ENCODE results near the gene M1AP.
A peak's percentile ranks its signal among the peaks of the same experiment; 100 is the strongest.
"Not testable (repeated sequence)": the region's sequence is repeated elsewhere in the genome, so short reads cannot be mapped to it uniquely, and the experiment has no call there.

The M1AP gene

DNA sequence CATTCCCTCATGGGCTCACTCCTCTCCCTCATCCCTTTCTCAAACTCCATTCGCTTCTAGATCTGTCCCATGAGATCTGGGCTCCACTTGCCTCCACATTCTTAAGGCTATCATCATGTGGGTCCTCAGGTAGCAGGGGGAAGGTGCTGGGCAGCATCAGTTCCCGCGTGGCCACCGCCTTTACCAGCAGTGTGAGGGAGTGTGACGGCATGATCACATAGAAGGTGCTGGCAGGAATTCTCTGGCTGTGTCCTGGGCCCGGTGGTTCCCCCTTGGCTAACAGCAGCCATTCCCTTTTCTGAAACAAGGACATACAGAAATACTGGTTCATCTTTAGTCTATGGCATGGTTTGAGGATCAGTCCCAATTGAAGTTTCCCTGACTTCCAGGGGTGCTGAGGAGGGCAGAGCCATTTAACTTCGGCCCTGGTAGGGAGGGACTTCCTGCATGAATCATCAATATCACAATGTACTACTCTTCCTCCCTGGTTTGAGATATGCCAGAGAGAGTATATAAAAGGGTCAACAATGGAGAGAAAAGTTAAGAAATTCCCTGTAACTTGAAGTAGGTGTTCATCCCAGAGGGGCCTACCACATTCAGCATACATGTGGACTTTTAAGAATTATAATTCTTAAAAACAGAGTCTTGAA, 85.9 kb downstream of the M1AP start:
- ATAC-seq: no peak

DNA sequence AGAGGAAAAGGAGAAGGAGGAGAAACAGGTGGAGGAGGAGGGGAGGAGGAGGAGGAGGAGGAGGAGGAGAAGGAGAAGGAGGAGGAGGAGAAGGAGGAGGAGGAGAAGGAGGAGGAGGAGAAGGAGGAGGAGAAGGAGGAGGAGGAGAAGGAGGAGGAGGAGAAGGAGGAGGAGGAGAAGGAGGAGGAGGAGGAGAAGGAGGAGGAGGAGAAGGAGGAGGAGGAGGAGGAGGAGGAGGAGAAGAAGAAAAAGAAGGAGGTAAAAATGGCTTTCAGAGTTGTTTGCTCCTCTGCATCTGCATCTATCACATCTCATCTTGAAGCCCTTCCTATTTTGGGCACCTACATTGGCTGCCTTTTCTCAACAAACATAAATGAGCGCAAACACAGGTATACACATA, 87.1 kb downstream of the M1AP start:
- ATAC-seq: not testable (repeated sequence)

DNA sequence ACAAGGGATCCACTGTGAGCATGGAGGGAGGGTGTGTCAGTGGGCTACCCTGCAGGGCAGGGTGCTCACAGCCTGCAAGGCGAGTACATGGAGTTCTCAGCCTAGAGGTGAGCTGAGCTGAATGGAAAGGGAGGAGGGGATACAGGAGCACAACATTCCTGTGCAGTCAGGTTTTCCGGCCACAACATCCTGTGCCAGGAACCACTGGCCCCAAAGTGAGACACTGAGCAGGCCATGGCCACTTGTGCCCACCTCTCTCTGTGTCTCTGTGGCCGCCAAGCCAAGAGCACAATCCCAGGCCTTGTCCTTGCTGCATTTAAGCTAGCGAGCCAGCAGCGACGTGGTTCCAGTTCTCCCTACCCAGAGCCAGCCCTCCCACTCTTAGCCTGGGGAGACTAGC, 87.5 kb downstream of the M1AP start:
- ATAC-seq: no peak

DNA sequence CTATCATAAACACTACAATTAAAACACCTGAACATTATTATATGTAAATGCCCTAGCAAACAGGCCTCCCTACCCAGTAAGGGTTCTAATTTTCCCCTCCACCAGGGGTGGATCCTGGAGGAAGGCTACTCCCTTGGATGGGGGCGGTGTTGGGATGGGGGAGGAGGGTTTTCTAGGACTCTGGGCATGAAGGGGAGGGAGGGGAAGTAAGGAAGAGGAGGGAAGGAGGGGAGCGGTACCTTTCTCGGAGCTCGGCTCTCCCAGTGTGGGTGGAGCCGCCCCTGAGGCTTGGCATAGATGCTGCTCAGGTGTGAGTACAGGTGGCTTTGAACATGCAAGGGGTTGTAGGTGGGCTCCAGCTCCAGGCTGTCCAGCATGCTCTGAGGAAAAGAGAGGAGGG, 88.2 kb downstream of the M1AP start:
- ATAC-seq: no peak

DNA sequence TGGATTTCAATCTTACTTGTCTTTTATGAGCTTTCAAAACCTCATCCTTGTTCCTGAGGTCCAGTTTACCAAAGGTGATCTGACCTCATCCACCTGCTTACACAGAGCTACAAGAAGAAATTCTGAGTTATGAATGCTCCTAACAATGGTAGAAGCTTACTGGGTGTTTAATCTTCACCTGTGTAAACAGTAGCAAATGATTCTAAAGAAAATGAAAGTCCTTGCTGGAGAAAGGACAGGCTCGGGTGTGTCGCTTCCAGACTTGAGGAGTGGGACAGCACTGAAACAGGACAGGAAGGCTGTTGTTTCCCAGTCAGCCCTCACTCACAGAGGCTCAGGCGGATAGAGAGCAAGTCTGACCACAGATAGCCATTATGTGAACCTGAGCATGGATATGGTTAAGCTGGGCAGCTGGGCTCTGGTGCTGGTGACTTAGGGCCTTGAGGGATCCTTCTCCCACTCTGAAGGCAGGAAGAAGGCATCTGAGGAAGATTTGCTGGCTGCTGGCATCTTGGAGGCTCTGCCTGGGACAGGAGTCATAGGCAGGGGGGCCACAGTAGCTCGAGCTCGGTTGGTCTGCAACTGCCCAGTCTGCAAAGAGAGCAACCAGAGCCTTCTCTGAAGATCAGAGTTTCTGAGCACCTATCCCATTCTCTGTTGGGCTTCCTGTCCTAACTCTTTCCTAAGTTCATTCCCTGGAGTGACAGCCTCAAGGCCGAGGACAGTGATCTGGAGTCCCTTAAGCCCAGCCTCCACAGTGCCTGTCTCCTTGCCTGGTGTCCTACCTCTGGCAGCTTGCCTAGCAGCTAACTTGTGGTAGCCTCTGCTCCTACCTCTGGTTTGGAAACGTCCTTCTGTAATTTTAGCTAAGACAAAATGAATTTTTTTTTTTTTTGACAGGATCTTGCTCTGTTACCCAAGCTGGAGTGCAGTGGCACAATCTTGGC, 89.6 kb downstream of the M1AP start:
- no peak for ATAC-seq

DNA sequence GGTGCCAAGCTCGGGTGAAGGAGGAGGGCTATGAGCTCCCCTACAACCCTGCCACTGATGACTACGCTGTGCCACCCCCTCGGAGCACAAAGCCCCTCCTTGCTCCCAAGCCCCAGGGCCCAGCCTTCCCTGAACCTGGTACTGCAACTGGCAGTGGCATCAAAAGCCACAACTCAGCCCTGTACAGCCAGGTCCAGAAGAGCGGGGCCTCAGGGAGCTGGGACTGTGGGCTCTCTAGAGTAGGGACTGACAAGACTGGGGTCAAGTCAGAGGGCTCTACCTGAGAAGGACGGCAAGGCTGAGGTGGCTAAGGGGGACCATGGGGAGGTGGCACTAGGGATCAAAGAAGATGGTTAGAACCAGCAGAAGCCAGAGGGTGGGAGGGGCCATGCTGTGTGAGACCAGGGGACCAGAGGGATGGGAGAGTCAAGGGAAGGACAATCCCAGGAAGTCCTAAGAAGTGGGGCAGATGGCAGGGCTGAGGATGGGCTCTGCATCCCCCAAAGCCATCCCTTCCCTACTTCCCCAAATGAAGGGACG, 91.2 kb downstream of the M1AP start:
- ATAC-seq: no peak

DNA sequence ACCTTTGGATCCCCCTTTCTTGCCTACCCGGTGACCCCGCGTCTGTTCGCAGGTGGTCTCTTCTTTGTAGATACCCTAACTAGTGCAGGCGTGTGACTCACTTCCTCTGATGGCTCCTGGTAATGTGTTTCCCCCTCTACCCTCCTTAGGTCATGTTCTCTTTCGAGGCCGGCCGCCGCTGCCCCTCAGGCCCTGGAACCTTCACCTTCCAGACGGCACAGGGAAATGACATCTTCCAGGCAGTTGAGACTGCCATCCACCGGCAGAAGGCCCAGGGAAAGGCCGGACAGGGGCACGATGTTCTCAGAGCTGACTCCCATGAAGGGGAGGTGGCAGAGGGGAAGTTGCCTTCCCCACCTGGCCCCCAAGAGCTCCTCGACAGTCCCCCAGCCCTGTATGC, 92.0 kb downstream of the M1AP start:
- ATAC-seq: no peak

DNA sequence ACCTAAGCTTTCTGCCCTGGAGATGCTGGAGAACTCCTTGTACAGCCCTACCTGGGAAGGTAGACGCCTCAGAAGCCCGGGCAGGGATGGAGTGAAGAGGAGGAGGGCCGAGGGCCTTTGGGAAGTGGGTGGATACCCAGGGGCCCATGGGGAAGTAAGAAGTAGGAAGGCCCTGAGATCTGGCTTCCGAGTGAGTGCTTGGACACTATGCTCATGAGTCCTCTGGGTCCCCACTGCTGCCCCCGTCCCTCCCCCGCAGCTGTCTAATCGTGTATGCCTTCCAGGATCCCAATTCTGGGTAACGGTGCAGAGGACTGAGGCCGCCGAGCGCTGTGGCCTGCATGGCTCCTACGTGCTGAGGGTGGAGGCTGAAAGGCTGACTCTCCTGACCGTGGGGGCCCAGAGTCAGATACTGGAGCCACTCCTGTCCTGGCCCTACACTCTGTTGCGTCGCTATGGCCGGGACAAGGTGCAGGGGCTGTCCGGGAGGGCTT, 92.5 kb downstream of the M1AP start:
- ATAC-seq: no peak

- peak; percentile 62 to 64 for ATAC-seq
These were observed 93.2 kb downstream of the M1AP start for GRCh38 chr2:74554820-74555531.

DNA sequence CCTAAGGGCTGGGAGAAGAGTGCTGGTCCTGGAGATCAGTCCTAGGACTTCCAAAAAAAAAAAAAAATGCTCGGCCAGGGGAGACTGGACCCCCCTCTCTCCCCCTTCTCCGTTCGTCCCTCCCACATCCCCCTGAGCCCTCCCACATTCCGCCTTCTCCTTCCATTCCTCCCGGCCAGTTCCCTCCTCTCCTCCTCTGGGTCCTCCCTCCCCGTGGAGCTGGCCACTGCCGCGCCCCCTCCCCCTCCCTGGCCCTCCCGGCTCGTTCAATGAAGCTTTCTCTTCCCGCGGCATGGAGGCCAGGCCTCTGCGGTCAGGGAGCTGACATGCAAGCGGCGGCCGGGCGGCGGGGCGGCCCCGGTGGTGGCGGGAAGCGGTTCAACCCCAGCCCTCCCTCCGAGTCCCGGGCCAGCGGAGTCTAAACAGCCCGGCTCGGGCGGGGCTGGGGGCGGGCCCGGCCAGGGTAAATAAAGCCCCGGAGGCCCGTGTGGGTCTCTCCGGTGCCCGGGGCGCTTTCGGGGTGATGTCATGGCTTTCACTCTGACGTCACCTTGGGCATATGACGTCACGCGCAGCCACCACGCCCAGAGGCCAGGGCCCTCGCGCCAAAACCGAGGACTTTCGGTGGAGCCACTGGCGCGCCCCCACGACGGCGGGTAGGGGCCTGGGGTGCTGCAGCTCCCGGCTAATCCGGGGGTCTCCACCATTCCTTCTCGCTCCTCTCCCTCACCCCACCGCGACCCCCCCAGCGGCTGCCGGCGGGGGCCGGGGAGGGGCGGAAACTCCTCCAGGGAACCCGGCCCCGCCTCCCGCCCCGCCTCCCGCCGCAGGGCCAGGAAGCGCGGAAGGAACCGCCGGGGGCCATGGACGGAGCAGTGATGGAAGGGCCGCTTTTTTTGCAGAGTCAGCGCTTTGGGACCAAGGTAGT, 94.0 kb downstream of the M1AP start, which contains the start of the genes DOK1 and LOXL3:
Gene DOK1 (plus strand): TSS at position 829 of the 928 bp plus-strand sequence. CDS start 35 bp downstream, at position 864.
Gene LOXL3 (minus strand): TSS at position 51 of the 928 bp plus-strand sequence. CDS start 1,308 bp downstream, outside the sequence.
- peak; percentile 80 to 86 for ATAC-seq

GRCh38 chr2:74552914-74553811, 95.0 kb downstream of the M1AP start:
- ATAC-seq: no peak

GRCh38 chr2:74551942-74552913, 95.9 kb downstream of the M1AP start:
- no peak for ATAC-seq

GRCh38 chr2:74551530-74551929, 96.6 kb downstream of the M1AP start:
- ATAC-seq: no peak

DNA sequence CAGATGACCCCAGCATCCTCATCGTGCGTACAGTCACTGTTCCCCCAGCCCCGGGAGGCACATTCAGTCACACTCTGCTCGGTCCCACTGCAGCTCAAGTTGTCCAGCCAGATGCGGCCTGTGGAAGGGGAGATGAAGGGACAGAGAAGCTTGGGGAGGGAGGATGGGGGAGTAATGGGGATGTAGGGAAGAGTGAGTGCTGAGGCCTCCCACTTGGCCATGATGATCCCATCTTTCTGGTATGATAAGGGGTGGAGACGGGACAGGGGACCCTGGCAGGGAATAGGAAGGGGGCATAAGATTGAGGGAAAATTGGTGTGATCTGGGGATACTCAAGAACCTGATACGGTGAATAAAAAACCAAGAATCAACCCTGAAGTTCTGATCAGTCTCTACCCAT, 97.9 kb downstream of the M1AP start:
- ATAC-seq: no peak

- peak; percentile 27 to 36 for ATAC-seq
These were observed 99.0 kb downstream of the M1AP start for GRCh38 chr2:74548900-74549826.

DNA sequence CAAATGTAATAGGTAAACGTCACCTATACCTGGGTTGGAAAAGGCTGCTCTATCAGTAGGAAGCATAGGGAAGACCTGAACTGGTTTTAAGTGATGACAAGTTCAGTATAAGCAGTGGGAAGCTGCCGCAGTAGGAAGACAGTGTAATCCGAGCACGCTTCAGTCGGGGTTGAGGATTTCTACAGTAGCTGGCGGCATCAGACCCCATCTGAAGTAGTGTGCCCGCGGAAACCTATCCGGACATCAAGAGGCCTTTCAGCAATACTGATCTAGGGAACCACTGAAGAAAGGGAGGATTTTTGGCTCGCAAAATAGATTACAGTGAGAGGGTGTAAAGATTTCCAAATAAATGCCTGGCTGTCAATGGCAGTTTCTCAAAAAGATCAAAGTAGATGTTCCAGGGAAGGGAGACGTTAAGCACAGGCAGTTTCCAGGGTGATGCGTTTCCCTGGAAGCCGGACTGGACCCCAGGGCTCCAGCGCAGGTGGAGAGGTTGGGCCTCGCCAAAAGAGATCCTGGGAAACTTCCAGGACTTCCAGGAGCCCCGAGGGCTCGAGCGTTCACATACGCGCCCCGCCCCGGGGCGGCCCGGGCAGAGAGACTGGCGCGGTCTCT, 99.7 kb downstream of the M1AP start:
- no peak for ATAC-seq

DNA sequence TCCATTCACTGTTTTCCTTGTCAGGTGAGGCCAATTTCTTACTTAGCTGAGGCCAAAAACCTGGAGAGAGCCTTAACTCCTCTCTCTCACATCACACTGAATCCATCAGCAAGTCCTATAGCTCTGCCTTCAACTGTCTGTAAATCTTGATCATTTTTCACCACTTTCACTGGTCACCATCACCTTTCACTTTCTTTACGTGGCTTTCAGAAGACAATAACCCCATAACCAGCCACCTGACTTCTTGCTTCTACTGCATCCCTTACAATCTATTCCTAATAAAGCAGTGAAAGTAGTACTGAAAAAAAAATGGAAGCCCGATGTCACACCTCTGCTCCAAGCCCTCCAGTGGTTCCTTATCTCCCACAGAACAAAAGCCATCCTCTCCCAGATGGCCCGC, 102.1 kb downstream of the M1AP start:
- no peak for ATAC-seq

DNA sequence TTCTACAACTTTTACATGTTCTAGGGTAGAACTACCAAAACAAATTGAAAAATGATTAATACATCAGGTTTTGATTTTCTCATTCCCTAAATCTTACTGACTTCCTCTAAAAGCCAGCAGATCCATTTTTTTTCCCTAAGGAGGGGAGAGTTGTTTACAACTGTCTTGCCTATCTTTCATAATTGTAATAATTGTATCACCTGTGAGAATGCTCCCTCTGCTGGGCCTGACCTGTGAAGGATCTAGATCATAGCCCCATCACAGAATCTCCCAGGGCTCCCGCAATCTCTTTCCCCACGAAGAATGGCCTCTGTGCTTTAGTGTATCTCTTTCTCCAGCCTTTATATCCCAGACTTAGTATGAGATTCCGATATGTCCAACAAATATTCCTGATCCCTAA, 103.5 kb downstream of the M1AP start:
- no peak for ATAC-seq

All from activated CD4-positive, CD25-positive, alpha-beta regulatory T cell treated with anti-CD3 and anti-CD28 coated beads, Interleukin-2, amount 50 U/mL, for 24 hours (primary cell).